ENCODE measurements around the gene SPOCD1. TPM values are rescaled to one million over a fixed set of nuclear protein-coding genes. Genes with fewer than 3 reads are reported as not detected.

Gene SPOCD1
- total RNA-seq, 1 donor from 2014 or later, result 28.0 TPM

DNA sequence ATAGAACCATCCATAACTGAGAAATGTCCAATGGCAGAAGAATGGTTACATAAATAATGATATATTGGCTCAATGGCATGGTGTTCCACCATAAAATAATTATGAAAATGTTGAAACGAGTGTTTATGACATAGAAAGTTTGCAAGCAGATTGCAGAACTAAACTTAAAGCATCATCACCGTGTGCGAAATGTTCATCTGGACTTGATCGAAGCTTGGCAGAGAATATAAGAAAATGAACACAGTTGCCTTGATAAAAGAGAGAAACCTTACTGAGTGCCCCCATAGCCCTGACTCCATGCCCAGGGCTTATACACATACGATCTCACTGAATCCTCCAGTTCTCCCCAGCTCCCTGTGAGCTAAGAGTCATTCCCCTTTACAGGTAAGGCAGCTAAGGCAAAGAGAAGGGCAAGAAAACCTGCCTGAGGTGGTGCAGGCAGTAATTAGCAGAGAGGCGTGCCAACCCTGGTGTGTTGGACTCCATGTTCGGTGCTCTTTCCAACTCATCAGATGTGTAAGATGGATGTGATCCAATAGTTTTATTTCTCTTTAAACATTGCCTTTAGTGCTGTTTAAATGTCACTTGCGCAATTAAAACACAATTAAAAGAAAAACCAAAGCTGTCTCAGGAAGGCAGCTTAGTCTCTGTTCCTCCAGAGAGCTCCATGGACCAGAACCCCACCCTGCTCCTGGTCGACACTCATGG, 21.8 kb upstream of the SPOCD1 start:
- no peak overlapping the region for H3K4me2 ChIP-seq (ENCODE audit: low read length)
- no peaks in the 10 kb centered on the region for H3K79me2 ChIP-seq (ENCODE audit: insufficient read depth, low read length)
- Mint-ChIP-seq H3K36me3 (ENCODE audit: low read depth, unreplicated experiment) (no peaks in the 10 kb centered on the region), H3K4me3 (ENCODE audit: unreplicated experiment) (no peak overlapping the region), H3K4me1 (ENCODE audit: low read depth, unreplicated experiment) (no peaks in the 10 kb centered on the region), H3K27ac (ENCODE audit: unreplicated experiment) (no peak overlapping the region), H3K27me3 (ENCODE audit: low read depth, unreplicated experiment) (peaks cover 14% of the 10 kb centered on the region), H3K9me3 (ENCODE audit: unreplicated experiment) (no peaks in the 10 kb centered on the region)
- FAIRE-seq, result peak; percentile 13
- no peak overlapping the region for H2AFZ ChIP-seq (ENCODE audit: low read depth, low read length)
- H3K27me3 ChIP-seq (ENCODE audit: insufficient read depth, low read length), result no peaks in the 10 kb centered on the region
- no peak overlapping the region for H3K27ac ChIP-seq (ENCODE audit: low read depth, low read length)
- no peak for TF ChIP-seq EZH2 (IDR thresholded peaks at IDR 0.05; ENCODE audit: insufficient read depth, low read length)
- TF ChIP-seq, protein P1, sequence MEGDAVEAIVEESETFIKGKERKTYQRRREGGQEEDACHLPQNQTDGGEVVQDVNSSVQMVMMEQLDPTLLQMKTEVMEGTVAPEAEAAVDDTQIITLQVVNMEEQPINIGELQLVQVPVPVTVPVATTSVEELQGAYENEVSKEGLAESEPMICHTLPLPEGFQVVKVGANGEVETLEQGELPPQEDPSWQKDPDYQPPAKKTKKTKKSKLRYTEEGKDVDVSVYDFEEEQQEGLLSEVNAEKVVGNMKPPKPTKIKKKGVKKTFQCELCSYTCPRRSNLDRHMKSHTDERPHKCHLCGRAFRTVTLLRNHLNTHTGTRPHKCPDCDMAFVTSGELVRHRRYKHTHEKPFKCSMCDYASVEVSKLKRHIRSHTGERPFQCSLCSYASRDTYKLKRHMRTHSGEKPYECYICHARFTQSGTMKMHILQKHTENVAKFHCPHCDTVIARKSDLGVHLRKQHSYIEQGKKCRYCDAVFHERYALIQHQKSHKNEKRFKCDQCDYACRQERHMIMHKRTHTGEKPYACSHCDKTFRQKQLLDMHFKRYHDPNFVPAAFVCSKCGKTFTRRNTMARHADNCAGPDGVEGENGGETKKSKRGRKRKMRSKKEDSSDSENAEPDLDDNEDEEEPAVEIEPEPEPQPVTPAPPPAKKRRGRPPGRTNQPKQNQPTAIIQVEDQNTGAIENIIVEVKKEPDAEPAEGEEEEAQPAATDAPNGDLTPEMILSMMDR (IDR thresholded peaks at IDR 0.05; ENCODE audit: insufficient read depth, low read depth, low read length), result no peak
- no peaks in the 10 kb centered on the region for H4K20me1 ChIP-seq (ENCODE audit: insufficient read depth, low read length)
- no peaks in the 10 kb centered on the region for H3K36me3 ChIP-seq (ENCODE audit: insufficient read depth, low read length)
- H3K4me1 ChIP-seq (ENCODE audit: insufficient read depth, low read length), result no peaks in the 10 kb centered on the region
- H3K9me3 ChIP-seq (ENCODE audit: insufficient read depth, low read depth, low read length), result no peaks in the 10 kb centered on the region
- H3K4me3 ChIP-seq (ENCODE audit: insufficient read depth, low read depth, low read length), result no peak overlapping the region
- no peak for DNase-seq (ENCODE audit: low read depth)
- no peak overlapping the region for H3K9ac ChIP-seq (ENCODE audit: low read length)

DNA sequence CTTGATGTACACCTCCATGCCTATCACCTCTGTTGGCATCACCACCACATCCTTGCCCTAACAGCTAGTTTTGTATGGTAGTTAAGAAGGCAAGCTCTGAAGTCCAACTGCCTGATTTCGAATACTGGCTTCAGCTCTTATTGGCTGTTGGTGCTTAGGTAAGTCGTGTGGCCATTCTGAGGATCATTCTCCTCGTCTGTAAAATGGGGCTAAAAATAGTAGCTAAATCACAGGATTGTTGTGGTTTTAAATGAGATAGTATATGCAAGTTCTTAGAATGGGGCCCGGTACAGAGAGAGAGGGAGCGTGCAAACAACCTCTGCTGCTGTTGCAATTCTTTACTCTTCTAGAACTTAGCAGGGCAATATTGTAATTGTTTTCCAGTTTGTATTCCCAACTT, 20.8 kb upstream of the SPOCD1 start:
- Histone ChIP-seq H3K9ac (ENCODE audit: low read length) (no peak overlapping the region), H3K27me3 (ENCODE audit: insufficient read depth, low read length) (no peaks in the 10 kb centered on the region), H3K79me2 (ENCODE audit: insufficient read depth, low read length) (no peaks in the 10 kb centered on the region), H3K27ac (ENCODE audit: low read depth, low read length) (no peak overlapping the region), H3K36me3 (ENCODE audit: insufficient read depth, low read length) (no peaks in the 10 kb centered on the region), H4K20me1 (ENCODE audit: insufficient read depth, low read length) (no peaks in the 10 kb centered on the region), H3K9me3 (ENCODE audit: insufficient read depth, low read depth, low read length) (no peaks in the 10 kb centered on the region), H3K4me3 (ENCODE audit: insufficient read depth, low read depth, low read length) (no peak overlapping the region), H2AFZ (ENCODE audit: low read depth, low read length) (no peak overlapping the region), H3K4me2 (ENCODE audit: low read length) (no peak overlapping the region), H3K4me1 (ENCODE audit: insufficient read depth, low read length) (peaks cover 4% of the 10 kb centered on the region)
- Mint-ChIP-seq H3K27ac (ENCODE audit: unreplicated experiment) (no peak overlapping the region), H3K4me1 (ENCODE audit: low read depth, unreplicated experiment) (peaks cover 6% of the 10 kb centered on the region), H3K36me3 (ENCODE audit: low read depth, unreplicated experiment) (no peaks in the 10 kb centered on the region), H3K4me3 (ENCODE audit: unreplicated experiment) (no peak overlapping the region), H3K9me3 (ENCODE audit: unreplicated experiment) (no peaks in the 10 kb centered on the region), H3K27me3 (ENCODE audit: low read depth, unreplicated experiment) (peaks cover 15% of the 10 kb centered on the region)
- TF ChIP-seq, protein P1 (IDR thresholded peaks at IDR 0.05; ENCODE audit: insufficient read depth, low read depth, low read length), result no peak
- no peak for TF ChIP-seq EZH2 (IDR thresholded peaks at IDR 0.05; ENCODE audit: insufficient read depth, low read length)
- FAIRE-seq (no peak), DNase-seq (ENCODE audit: low read depth) (no peak)

DNA sequence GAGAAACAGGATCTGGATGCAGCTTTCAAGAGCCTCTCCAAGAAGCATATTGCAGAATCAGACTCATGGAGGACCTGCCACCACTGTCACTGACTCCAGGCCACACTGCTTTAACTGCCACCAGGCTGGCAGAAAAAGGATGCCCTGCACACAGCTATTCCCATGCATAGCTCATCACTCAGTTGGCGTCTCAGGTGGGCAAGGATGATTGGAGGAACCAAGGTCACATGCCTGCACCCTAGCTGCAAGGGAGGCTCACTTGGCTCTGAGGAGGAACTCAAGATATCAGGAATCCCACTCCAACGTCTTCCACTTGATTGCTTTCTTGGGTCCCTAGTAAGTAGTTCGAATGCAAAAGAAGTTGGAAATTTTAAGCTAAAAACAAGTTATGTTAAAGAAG, 19.6 kb upstream of the SPOCD1 start:
- peaks cover 7% of the 10 kb centered on the region for H3K4me1 Mint-ChIP-seq (ENCODE audit: low read depth, unreplicated experiment)
- Histone ChIP-seq H3K4me2 (ENCODE audit: low read length) (no peak overlapping the region), H3K27me3 (ENCODE audit: insufficient read depth, low read length) (no peaks in the 10 kb centered on the region), H3K4me3 (ENCODE audit: insufficient read depth, low read depth, low read length) (no peak overlapping the region), H3K9ac (ENCODE audit: low read length) (no peak overlapping the region), H3K9me3 (ENCODE audit: insufficient read depth, low read depth, low read length) (no peaks in the 10 kb centered on the region), H3K4me1 (ENCODE audit: insufficient read depth, low read length) (peaks cover 4% of the 10 kb centered on the region), H3K79me2 (ENCODE audit: insufficient read depth, low read length) (no peaks in the 10 kb centered on the region), H4K20me1 (ENCODE audit: insufficient read depth, low read length) (no peaks in the 10 kb centered on the region), H3K36me3 (ENCODE audit: insufficient read depth, low read length) (no peaks in the 10 kb centered on the region), H3K27ac (ENCODE audit: low read depth, low read length) (no peak overlapping the region), H2AFZ (ENCODE audit: low read depth, low read length) (no peak overlapping the region)
- H3K9me3 Mint-ChIP-seq (ENCODE audit: unreplicated experiment), result no peaks in the 10 kb centered on the region
- H3K27me3 Mint-ChIP-seq (ENCODE audit: low read depth, unreplicated experiment), result peaks cover 19% of the 10 kb centered on the region
- DNase-seq (ENCODE audit: low read depth), result no peak
- FAIRE-seq, result no peak
- no peaks in the 10 kb centered on the region for H3K36me3 Mint-ChIP-seq (ENCODE audit: low read depth, unreplicated experiment)
- H3K4me3 Mint-ChIP-seq (ENCODE audit: unreplicated experiment), result no peak overlapping the region
- TF ChIP-seq EZH2 (IDR thresholded peaks at IDR 0.05; ENCODE audit: insufficient read depth, low read length), result no peak
- TF ChIP-seq, protein P1 (IDR thresholded peaks at IDR 0.05; ENCODE audit: insufficient read depth, low read depth, low read length), result no peak
- no peak overlapping the region for H3K27ac Mint-ChIP-seq (ENCODE audit: unreplicated experiment)
